Measurements from ENCODE around the gene PKD1L1. TPM values are rescaled to one million over a fixed set of nuclear protein-coding genes. Genes with fewer than 3 reads are reported as not detected.

PKD1L1 gene
- total RNA-seq, 1 experiment from 2014 or later = not detected

DNA sequence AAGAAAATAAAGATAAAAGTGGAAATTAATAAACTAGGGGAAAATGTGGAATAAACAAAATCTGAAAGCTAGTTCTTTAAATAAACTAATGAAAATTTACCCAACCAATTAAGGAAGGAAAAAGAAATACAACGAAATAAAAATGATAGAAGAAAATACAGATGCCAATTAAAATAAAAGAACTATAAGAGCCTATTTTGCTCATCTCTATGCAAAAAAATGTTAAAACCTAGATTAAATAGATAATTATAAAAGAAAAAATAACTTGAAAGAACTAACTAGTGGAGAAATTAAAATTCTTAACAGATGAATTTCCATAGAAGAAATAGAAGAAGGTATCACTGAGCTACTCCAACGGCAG lies 32.7 kb downstream of the PKD1L1 start:
- POLR2A ChIA-PET (ENCODE audit: low non-redundant PET) = no interaction called here
- peaks cover 8% of the 10 kb centered on the region for H3K27me3 ChIP-seq (replicated peaks; ENCODE audit: insufficient read depth, low read depth, low read length, poor library complexity)
- CTCF ChIA-PET = no interaction called here
- intact Hi-C loops (cut with micrococcal nuclease; ENCODE audit: unreplicated experiment) = no loop called here
- DNase-seq (ENCODE audit: low spot score) = no peak
- no peaks in the 10 kb centered on the region for H3K36me3 ChIP-seq (ENCODE audit: insufficient read depth, low read length, poor library complexity, severe bottlenecking)
- no peak overlapping the region for H3K27ac ChIP-seq (ENCODE audit: low read depth, low read length, poor library complexity, severe bottlenecking)
- no peak for TF ChIP-seq CTCF (conservative IDR thresholded peaks at IDR 0.05; ENCODE audit: low read depth, low read length)
- no peak for TF ChIP-seq EZH2 (IDR thresholded peaks at IDR 0.05; ENCODE audit: borderline replicate concordance, low read depth, low read length, poor library complexity, severe bottlenecking)
- H3K4me1 ChIP-seq (ENCODE audit: insufficient read depth, low read length, poor library complexity, severe bottlenecking) = no peaks in the 10 kb centered on the region
- H3K4me3 ChIP-seq (ENCODE audit: low read depth, low read length, poor library complexity, severe bottlenecking) = no peak overlapping the region
- H3K9me3 ChIP-seq (ENCODE audit: low read depth, low read length, poor library complexity, severe bottlenecking) = no peaks in the 10 kb centered on the region
- no TSS peak for BruUV-seq (replicated peaks)

- TF ChIP-seq CTCF (conservative IDR thresholded peaks at IDR 0.05; ENCODE audit: low read depth, low read length) (no peak), EZH2 (IDR thresholded peaks at IDR 0.05; ENCODE audit: borderline replicate concordance, low read depth, low read length, poor library complexity, severe bottlenecking) (no peak)
- H3K9me3 ChIP-seq (ENCODE audit: low read depth, low read length, poor library complexity, severe bottlenecking) = no peaks in the 10 kb centered on the region
- ChIA-PET CTCF (no interaction called here), POLR2A (ENCODE audit: low non-redundant PET) (no interaction called here)
- no peaks in the 10 kb centered on the region for H3K36me3 ChIP-seq (ENCODE audit: insufficient read depth, low read length, poor library complexity, severe bottlenecking)
- H3K4me1 ChIP-seq (ENCODE audit: insufficient read depth, low read length, poor library complexity, severe bottlenecking) = no peaks in the 10 kb centered on the region
- H3K27ac ChIP-seq (ENCODE audit: low read depth, low read length, poor library complexity, severe bottlenecking) = no peak overlapping the region
- no TSS peak for BruUV-seq (replicated peaks)
- peaks cover 8% of the 10 kb centered on the region for H3K27me3 ChIP-seq (replicated peaks; ENCODE audit: insufficient read depth, low read depth, low read length, poor library complexity)
- H3K4me3 ChIP-seq (ENCODE audit: low read depth, low read length, poor library complexity, severe bottlenecking) = no peak overlapping the region
- no peak for DNase-seq (ENCODE audit: low spot score)
- intact Hi-C loops (cut with micrococcal nuclease; ENCODE audit: unreplicated experiment) = no loop called here
Observed at GRCh38 chr7:47914717-47915615, 33.3 kb downstream of the PKD1L1 start.

DNA sequence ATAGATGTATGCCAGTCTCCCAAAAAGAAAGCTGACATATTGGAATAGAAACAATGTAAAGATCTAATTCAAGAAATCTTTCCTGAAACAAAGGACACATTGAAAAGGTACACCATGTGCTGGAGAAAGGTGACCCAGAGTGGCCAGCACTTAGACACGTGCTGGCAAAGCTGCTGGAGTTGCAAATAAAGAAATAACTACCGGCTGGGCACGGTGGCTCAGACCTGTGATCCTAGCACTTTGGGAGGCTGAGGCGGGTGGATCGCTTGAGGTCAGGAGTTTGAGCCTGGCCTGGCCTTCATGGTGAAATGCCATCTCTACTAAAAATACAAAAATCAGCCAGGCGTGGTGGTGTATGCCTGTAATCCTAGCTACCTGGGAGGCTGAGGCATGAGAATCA lies 35.9 kb downstream of the PKD1L1 start:
- no peak overlapping the region for H3K4me3 ChIP-seq (ENCODE audit: low read depth, low read length, poor library complexity, severe bottlenecking)
- ChIA-PET POLR2A (ENCODE audit: low non-redundant PET) (no interaction called here), CTCF (no interaction called here)
- DNase-seq (ENCODE audit: low spot score) = no peak
- H3K27me3 ChIP-seq (replicated peaks; ENCODE audit: insufficient read depth, low read depth, low read length, poor library complexity) = peaks cover 8% of the 10 kb centered on the region
- no peaks in the 10 kb centered on the region for H3K4me1 ChIP-seq (ENCODE audit: insufficient read depth, low read length, poor library complexity, severe bottlenecking)
- no peak for TF ChIP-seq CTCF (conservative IDR thresholded peaks at IDR 0.05; ENCODE audit: low read depth, low read length)
- TF ChIP-seq EZH2 (IDR thresholded peaks at IDR 0.05; ENCODE audit: borderline replicate concordance, low read depth, low read length, poor library complexity, severe bottlenecking) = no peak
- no peak overlapping the region for H3K27ac ChIP-seq (ENCODE audit: low read depth, low read length, poor library complexity, severe bottlenecking)
- H3K9me3 ChIP-seq (ENCODE audit: low read depth, low read length, poor library complexity, severe bottlenecking) = no peaks in the 10 kb centered on the region
- no TSS peak for BruUV-seq (replicated peaks)
- no peaks in the 10 kb centered on the region for H3K36me3 ChIP-seq (ENCODE audit: insufficient read depth, low read length, poor library complexity, severe bottlenecking)
- intact Hi-C loops (cut with micrococcal nuclease; ENCODE audit: unreplicated experiment) = no loop called here
